MCF 10A (cell line): ENCODE results near the gene GNB3. TPM values are rescaled to one million over a fixed set of nuclear protein-coding genes. Genes with fewer than 3 reads are reported as not detected.
"Not testable (repeated sequence)": the region's sequence is repeated elsewhere in the genome, so short reads cannot be mapped to it uniquely, and the experiment has no call there.

Experiments used
- BruUV-seq: library from RNA; stranded (reverse); fragments of 400-500 nt; replicated peaks from 2 replicates; lab custom pipeline; 2021; lab: Mats Ljungman, UMichigan
- CTCF ChIA-PET: fragments of 300-600 bp; sonication (Branson Sonifier 250); formaldehyde crosslinking; extraction: SDS; loops from one replicate; lab custom pipeline; 2021; ENCODE audit warnings: antibody characterized with exemption, inconsistent platforms; lab: Yijun Ruan, JAX
- POLR2A ChIA-PET: fragments of 300-600, 350-650 bp; sonication (Branson Sonifier 250); formaldehyde crosslinking; extraction: SDS; loops from one replicate; lab custom pipeline; 2020; ENCODE audit warnings: antibody characterized with exemption, inconsistent platforms; lab: Yijun Ruan, JAX
- DNase-seq: peaks from one replicate; pipeline ENCODE4 v3.0.0-alpha.2; 2018; ENCODE audit not compliant: unreplicated experiment
- H3K27ac Mint-ChIP-seq: one replicate; pipeline ENCODE4 v1.8.0; 2022; ENCODE audit warnings: mild to moderate bottlenecking, low read depth, mixed read lengths; ENCODE audit not compliant: unreplicated experiment
- H3K27me3 Mint-ChIP-seq: one replicate; pipeline ENCODE4 v1.8.0; 2022; ENCODE audit warnings: mixed read lengths; ENCODE audit not compliant: insufficient read depth, unreplicated experiment
- H3K36me3 Mint-ChIP-seq: one replicate; pipeline ENCODE4 v1.8.0; 2022; ENCODE audit warnings: mild to moderate bottlenecking, moderate library complexity, mixed read lengths; ENCODE audit not compliant: insufficient read depth, unreplicated experiment
- H3K4me1 Mint-ChIP-seq: one replicate; pipeline ENCODE4 v1.8.0; 2022; ENCODE audit warnings: mixed read lengths; ENCODE audit not compliant: insufficient read depth, unreplicated experiment
- H3K4me3 Mint-ChIP-seq: one replicate; pipeline ENCODE4 v1.8.0; 2022; ENCODE audit warnings: mild to moderate bottlenecking, moderate library complexity, mixed read lengths; ENCODE audit not compliant: unreplicated experiment
- H3K9me3 Mint-ChIP-seq: one replicate; pipeline ENCODE4 v1.8.0; 2022; ENCODE audit warnings: mixed read lengths; ENCODE audit not compliant: unreplicated experiment
- intact Hi-C: fragments of 100-400 bp; cut with micrococcal nuclease; formaldehyde crosslinking; loops from 2 replicates; pipeline ENCODE4 v1.14.1; 2022
- total RNA-seq: library from RNA; stranded (reverse); gene quantifications from 2 replicates; pipeline ENCODE4 v1.2.3, GENCODE V29; 2022
- TF ChIP-seq, protein P1 (sequence below): fragments of 200-600 bp; IDR thresholded peaks from one replicate; pipeline ENCODE4 v1.8.0; 2022; ENCODE audit warnings: antibody characterized with exemption, mild to moderate bottlenecking; ENCODE audit not compliant: unreplicated experiment

Gene GNB3
- total RNA-seq, 1 experiment from 2014 or later: not detected

- no peak overlapping the region for H3K4me3 Mint-ChIP-seq
- no peak for DNase-seq
- H3K27me3 Mint-ChIP-seq: no peaks in the 10 kb centered on the region
- TF ChIP-seq, protein P1, sequence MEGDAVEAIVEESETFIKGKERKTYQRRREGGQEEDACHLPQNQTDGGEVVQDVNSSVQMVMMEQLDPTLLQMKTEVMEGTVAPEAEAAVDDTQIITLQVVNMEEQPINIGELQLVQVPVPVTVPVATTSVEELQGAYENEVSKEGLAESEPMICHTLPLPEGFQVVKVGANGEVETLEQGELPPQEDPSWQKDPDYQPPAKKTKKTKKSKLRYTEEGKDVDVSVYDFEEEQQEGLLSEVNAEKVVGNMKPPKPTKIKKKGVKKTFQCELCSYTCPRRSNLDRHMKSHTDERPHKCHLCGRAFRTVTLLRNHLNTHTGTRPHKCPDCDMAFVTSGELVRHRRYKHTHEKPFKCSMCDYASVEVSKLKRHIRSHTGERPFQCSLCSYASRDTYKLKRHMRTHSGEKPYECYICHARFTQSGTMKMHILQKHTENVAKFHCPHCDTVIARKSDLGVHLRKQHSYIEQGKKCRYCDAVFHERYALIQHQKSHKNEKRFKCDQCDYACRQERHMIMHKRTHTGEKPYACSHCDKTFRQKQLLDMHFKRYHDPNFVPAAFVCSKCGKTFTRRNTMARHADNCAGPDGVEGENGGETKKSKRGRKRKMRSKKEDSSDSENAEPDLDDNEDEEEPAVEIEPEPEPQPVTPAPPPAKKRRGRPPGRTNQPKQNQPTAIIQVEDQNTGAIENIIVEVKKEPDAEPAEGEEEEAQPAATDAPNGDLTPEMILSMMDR: no peak
- ChIA-PET POLR2A (interaction anchor here (0.6 to 1.7 kb wide), 2 partner anchors 9 to 179 kb away, joined by 3 to 12 read pairs; partner anchors contain the start of genes CDCA3 and USP5), CTCF (interaction anchor here (0.7 to 1.4 kb wide), 4 partner anchors 12 to 64 kb away, joined by 4 to 7 read pairs (median 5); partner anchors contain the start of gene SPSB2)
- H3K9me3 Mint-ChIP-seq: no peaks in the 10 kb centered on the region
- no peaks in the 10 kb centered on the region for H3K4me1 Mint-ChIP-seq
- H3K36me3 Mint-ChIP-seq: peaks cover 78% of the 10 kb centered on the region
- intact Hi-C loops: no loop called here
- no peak overlapping the region for H3K27ac Mint-ChIP-seq
- BruUV-seq: no TSS peak
These were observed 20.2 kb downstream of the GNB3 start for GRCh38 chr12:6860942-6861341.

DNA sequence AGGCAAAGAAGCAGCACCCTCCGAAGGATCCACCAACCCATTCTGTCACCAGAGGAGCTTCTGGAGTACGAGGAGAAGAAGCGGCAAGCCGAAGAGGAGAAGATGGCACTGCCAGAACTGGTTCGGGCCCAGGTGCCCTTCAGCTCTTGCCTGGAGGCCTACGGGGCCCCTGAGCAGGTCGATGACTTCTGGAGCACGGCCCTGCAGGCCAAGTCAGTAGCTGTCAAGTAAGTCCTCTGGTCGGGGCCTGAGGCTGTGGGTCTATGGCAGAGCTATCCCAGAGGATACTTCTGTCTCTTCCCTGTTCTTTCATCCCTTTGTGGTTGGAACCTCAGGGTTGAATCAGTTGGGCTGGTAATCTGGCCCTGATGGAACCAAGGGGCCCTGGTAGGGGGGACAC lies 20.7 kb downstream of the GNB3 start:
- no TSS peak for BruUV-seq
- DNase-seq: no peak
- H3K4me1 Mint-ChIP-seq: peaks cover 2% of the 10 kb centered on the region
- ChIA-PET CTCF (interaction anchor here (0.7 to 1.4 kb wide), 5 partner anchors 11 to 126 kb away, joined by 3 to 7 read pairs (median 4); partner anchors contain the start of gene SPSB2), POLR2A (interaction anchor here (0.6 to 1.7 kb wide), 2 partner anchors 9 to 180 kb away, joined by 3 to 12 read pairs; partner anchors contain the start of genes CDCA3 and USP5)
- H3K36me3 Mint-ChIP-seq: peaks cover 74% of the 10 kb centered on the region
- H3K4me3 Mint-ChIP-seq: no peak overlapping the region
- intact Hi-C loops: no loop called here
- H3K27me3 Mint-ChIP-seq: no peaks in the 10 kb centered on the region
- no peak overlapping the region for H3K27ac Mint-ChIP-seq
- no peaks in the 10 kb centered on the region for H3K9me3 Mint-ChIP-seq
- TF ChIP-seq, protein P1: no peak

DNA sequence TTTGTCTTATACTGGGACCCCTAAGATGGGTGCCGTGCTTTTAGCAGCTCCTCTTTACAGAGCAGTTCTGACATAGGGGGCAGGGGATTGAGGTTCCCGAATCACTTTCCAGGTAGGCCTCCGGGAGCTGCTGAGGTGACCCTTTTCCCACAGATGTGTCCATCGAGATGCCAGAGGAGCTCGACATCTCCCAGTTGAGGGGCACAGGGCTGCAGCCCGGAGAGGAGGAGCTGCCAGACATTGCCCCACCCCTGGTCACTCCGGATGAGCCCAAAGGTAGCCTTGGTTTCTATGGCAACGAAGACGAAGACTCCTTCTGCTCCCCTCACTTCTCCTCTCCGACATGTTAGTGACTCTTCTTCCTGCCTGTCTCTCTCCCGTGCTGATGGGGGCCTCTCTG lies 22.3 kb downstream of the GNB3 start:
- H3K4me3 Mint-ChIP-seq: no peak overlapping the region
- POLR2A ChIA-PET: interaction anchor here (0.9 kb wide), 1 partner anchor 10 kb away, joined by 5 read pairs; the partner anchor contains the start of gene USP5
- TF ChIP-seq, protein P1: no peak
- CTCF ChIA-PET: interaction anchor here (2.0 kb wide), 1 partner anchor 9 kb away, joined by 10 read pairs; the partner anchor contains the start of gene SPSB2
- peaks cover 62% of the 10 kb centered on the region for H3K36me3 Mint-ChIP-seq
- no peaks in the 10 kb centered on the region for H3K27me3 Mint-ChIP-seq
- H3K4me1 Mint-ChIP-seq: peaks cover 6% of the 10 kb centered on the region
- H3K27ac Mint-ChIP-seq: no peak overlapping the region
- H3K9me3 Mint-ChIP-seq: no peaks in the 10 kb centered on the region
- no peak for DNase-seq
- intact Hi-C loops: no loop called here
- no TSS peak for BruUV-seq

- no peak overlapping the region for H3K27ac Mint-ChIP-seq
- H3K4me1 Mint-ChIP-seq: peaks cover 8% of the 10 kb centered on the region
- ChIA-PET POLR2A (interaction anchor here (0.7 to 7.1 kb wide), 2 partner anchors 12 to 82 kb away, joined by 3 to 130 read pairs; partner anchors contain the start of genes CDCA3 and USP5), CTCF (interaction anchor here (0.8 to 2.0 kb wide), 3 partner anchors 9 to 98 kb away, joined by 3 to 10 read pairs (median 3); partner anchors contain the start of gene SPSB2)
- H3K36me3 Mint-ChIP-seq: peaks cover 70% of the 10 kb centered on the region
- BruUV-seq: no TSS peak
- H3K4me3 Mint-ChIP-seq: no peak overlapping the region
- no peaks in the 10 kb centered on the region for H3K9me3 Mint-ChIP-seq
- TF ChIP-seq, protein P1: no peak
- intact Hi-C loops: no loop called here
- no peaks in the 10 kb centered on the region for H3K27me3 Mint-ChIP-seq
- no peak for DNase-seq
These were observed 23.0 kb downstream of the GNB3 start for GRCh38 chr12:6863586-6864321.

- H3K27me3 Mint-ChIP-seq, BruUV-seq, intact Hi-C loops, H3K27ac Mint-ChIP-seq, DNase-seq, H3K9me3 Mint-ChIP-seq, H3K4me3 Mint-ChIP-seq: not testable (repeated sequence)
- H3K4me1 Mint-ChIP-seq: peaks cover 18% of the 10 kb centered on the region
- CTCF ChIA-PET: interaction anchor here (1.0 to 2.9 kb wide), 2 partner anchors 12 to 17 kb away, joined by 3 to 9 read pairs; no protein-coding TSS in a partner anchor
- POLR2A ChIA-PET: interaction anchor here (0.6 to 7.1 kb wide), 4 partner anchors 14 to 206 kb away, joined by 3 to 130 read pairs (median 4); partner anchors contain the start of genes CDCA3 and USP5
- peaks cover 76% of the 10 kb centered on the region for H3K36me3 Mint-ChIP-seq
These were observed 24.6 kb downstream of the GNB3 start for GRCh38 chr12:6865307-6865706.
